Glutamatergic neuron (in vitro differentiated cells): ENCODE results near the gene PRXL2B. TPM values are rescaled to one million over a fixed set of nuclear protein-coding genes. Genes with fewer than 3 reads are reported as not detected.

ENCODE experiments used
- DNase-seq: peaks from one replicate; pipeline ENCODE4 v3.0.0; 2022
- H3K27ac Mint-ChIP-seq: one replicate; pipeline ENCODE4 v1.8.0; 2020; ENCODE audit warnings: mild to moderate bottlenecking, mixed read lengths, inconsistent platforms; ENCODE audit not compliant: unreplicated experiment
- H3K27me3 Mint-ChIP-seq: one replicate; pipeline ENCODE4 v1.8.0; 2020; ENCODE audit warnings: mild to moderate bottlenecking, moderate library complexity, mixed read lengths, inconsistent platforms; ENCODE audit not compliant: unreplicated experiment
- H3K36me3 Mint-ChIP-seq: one replicate; pipeline ENCODE4 v1.8.0; 2020; ENCODE audit warnings: mild to moderate bottlenecking, mixed read lengths, inconsistent platforms; ENCODE audit not compliant: unreplicated experiment
- H3K4me1 Mint-ChIP-seq: one replicate; pipeline ENCODE4 v1.8.0; 2020; ENCODE audit warnings: mild to moderate bottlenecking, low read depth, mixed read lengths, inconsistent platforms; ENCODE audit not compliant: unreplicated experiment
- H3K4me3 Mint-ChIP-seq: one replicate; pipeline ENCODE4 v1.8.0; 2020; ENCODE audit warnings: mild to moderate bottlenecking, mixed read lengths, inconsistent platforms; ENCODE audit not compliant: unreplicated experiment
- H3K9me3 Mint-ChIP-seq: one replicate; pipeline ENCODE4 v1.8.0; 2020; ENCODE audit warnings: mild to moderate bottlenecking, moderate library complexity, mixed read lengths, inconsistent platforms; ENCODE audit not compliant: unreplicated experiment
- total RNA-seq: library from RNA; stranded (reverse); fragmentation: NEBNext Ultra II Directional; extraction: Animal tissue kit (Norgen Biotek cat#: 25700); gene quantifications from one replicate; pipeline ENCODE4 v1.2.1, GENCODE V29; 2021; ENCODE audit not compliant: unreplicated experiment
- TF ChIP-seq, protein P1 (sequence below): fragments of 200-600 bp; sonication (generic); IDR thresholded peaks from one replicate; pipeline ENCODE4 v1.5.0; 2021; ENCODE audit not compliant: partially characterized antibody, unreplicated experiment

The PRXL2B gene
- total RNA-seq, 1 donor from 2014 or later = 46.1 TPM

DNA sequence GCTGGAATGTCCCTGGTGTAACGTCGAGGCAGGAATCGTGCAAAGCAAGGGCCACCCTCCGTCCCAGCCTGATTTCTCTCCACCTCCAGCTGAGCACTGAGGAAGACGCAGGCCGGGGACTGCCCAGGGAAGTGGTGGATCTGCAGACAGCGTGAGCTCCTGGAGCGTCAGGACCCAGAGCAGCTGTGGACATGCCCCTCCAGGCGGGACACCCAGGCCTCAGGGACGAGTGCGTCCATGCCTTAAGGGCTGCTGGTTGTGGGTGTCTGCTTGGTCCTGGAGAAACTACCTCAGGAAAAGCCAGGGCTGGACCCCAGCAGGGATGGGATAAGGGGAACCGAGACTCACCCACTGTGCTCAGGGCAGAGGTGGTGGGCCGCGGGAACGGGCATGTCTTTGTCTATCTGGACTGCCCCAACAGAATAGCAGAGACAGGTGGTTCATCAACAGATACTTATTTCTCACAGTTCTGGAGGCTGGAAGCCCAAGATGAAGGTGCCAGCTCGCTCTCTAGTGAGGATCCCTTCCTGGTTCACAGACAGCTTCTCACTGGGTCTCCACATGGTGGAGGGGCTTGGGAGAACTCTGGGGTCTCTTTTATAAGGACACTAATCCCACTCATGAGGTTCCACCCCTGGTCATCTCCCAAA, 52.0 kb downstream of the PRXL2B start:
- no peak overlapping the region for H3K4me3 Mint-ChIP-seq

DNA sequence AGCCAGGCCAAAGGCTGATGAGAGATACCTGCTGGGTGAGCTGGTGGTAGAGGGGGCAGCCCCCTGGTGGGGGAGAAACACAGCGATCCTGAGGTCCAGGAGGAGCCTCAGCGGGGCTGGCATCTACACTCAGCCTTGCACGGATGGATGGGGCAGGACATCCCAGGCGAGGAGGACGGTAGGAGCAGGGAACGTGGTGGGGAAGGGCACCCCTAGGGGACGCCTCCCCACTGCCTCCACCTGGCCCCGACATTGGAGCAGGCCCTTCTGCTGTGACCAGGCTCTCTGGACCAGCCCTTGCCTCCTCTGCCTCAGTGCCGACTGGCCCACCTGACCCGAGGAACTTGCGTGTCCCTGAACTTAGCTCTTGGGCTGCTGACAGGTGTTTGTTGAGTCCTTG, 52.6 kb downstream of the PRXL2B start:
- Mint-ChIP-seq H3K27ac (no peak overlapping the region), H3K36me3 (peaks cover 6% of the 10 kb centered on the region), H3K9me3 (peaks cover 7% of the 10 kb centered on the region), H3K27me3 (peaks cover 5% of the 10 kb centered on the region), H3K4me1 (no peaks in the 10 kb centered on the region), H3K4me3 (no peak overlapping the region)
- TF ChIP-seq, protein P1, sequence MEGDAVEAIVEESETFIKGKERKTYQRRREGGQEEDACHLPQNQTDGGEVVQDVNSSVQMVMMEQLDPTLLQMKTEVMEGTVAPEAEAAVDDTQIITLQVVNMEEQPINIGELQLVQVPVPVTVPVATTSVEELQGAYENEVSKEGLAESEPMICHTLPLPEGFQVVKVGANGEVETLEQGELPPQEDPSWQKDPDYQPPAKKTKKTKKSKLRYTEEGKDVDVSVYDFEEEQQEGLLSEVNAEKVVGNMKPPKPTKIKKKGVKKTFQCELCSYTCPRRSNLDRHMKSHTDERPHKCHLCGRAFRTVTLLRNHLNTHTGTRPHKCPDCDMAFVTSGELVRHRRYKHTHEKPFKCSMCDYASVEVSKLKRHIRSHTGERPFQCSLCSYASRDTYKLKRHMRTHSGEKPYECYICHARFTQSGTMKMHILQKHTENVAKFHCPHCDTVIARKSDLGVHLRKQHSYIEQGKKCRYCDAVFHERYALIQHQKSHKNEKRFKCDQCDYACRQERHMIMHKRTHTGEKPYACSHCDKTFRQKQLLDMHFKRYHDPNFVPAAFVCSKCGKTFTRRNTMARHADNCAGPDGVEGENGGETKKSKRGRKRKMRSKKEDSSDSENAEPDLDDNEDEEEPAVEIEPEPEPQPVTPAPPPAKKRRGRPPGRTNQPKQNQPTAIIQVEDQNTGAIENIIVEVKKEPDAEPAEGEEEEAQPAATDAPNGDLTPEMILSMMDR = no peak
- DNase-seq = no peak

More for the DNA sequence above, 52.0 kb downstream of the PRXL2B start:
- DNase-seq = no peak
- Mint-ChIP-seq H3K4me1 (no peaks in the 10 kb centered on the region), H3K27ac (no peak overlapping the region), H3K27me3 (peaks cover 3% of the 10 kb centered on the region), H3K36me3 (peaks cover 6% of the 10 kb centered on the region), H3K9me3 (peaks cover 7% of the 10 kb centered on the region)
- TF ChIP-seq, protein P1 = no peak

DNA sequence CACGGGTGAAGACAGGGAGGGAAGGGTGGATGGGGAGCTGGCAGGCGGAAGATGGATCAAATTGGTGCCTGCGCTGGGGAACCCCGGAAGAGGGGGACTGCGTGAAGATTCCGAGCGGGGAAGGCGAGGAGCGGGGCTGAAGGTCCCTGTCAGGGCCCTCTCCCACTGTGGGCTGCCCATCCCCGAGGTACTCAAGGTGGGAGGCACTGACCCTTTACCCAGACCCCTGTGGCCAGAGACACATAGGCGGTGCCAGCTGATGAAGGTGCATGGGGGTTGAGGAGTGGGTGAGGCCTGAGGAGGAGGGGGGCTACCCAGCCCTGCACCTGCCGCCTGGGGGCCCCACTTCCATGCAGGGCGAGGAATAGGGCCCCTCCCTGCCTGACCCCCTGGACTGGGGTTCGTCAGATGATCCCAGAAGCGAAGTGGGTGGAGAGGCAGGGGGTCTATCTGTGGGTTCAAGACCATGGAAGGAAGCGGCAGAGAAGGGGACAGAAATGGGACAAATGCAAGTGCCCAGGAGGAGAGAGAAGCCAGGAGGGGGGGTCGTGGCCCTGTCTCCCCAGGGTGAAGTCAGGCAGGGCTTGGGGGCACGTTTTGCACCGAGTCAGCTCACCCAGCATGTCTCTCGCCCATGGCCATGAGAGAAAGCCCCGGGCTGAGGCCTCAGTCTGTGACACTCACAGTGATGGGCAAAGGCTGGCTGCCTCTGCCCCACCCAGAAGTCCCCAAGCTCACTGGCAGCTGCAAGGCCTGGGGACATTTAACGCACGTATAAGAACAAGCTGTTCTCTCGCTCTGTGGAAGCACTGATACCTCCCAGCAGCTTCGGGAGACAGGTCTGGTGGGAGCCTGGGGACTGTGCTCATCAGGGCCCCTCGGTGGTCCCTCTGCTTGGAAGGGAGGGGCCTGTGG, 53.3 kb downstream of the PRXL2B start:
- peaks cover 7% of the 10 kb centered on the region for H3K9me3 Mint-ChIP-seq
- H3K27ac Mint-ChIP-seq = no peak overlapping the region
- no peak overlapping the region for H3K4me3 Mint-ChIP-seq
- peaks cover 6% of the 10 kb centered on the region for H3K36me3 Mint-ChIP-seq
- TF ChIP-seq, protein P1 = no peak
- H3K27me3 Mint-ChIP-seq = peaks cover 5% of the 10 kb centered on the region
- DNase-seq = no peak
- no peaks in the 10 kb centered on the region for H3K4me1 Mint-ChIP-seq

DNA sequence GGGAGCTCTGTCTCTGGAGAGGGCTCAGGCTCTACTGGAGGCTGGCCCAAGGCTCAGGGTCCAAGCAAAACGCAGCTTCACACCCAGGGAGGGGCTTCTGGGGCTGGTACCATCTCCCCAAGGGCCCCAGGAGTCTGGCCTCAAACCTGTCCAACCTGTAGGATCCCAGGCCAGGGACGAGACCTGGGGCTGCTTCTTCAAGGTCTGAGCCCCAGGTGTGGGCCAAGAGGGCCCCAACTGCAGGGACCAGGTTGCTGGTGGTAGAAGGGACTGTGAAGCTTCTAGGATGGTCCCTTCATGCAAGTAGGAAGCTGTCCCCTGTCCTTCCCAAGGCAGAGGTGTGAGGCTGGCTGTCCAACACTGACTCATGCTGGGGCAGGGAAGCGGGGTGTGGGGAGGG, 54.0 kb downstream of the PRXL2B start:
- no peak for DNase-seq
- H3K36me3 Mint-ChIP-seq = peaks cover 6% of the 10 kb centered on the region
- no peak overlapping the region for H3K4me3 Mint-ChIP-seq
- H3K27me3 Mint-ChIP-seq = peaks cover 5% of the 10 kb centered on the region
- no peaks in the 10 kb centered on the region for H3K4me1 Mint-ChIP-seq
- H3K27ac Mint-ChIP-seq = no peak overlapping the region
- H3K9me3 Mint-ChIP-seq = peaks cover 7% of the 10 kb centered on the region
- TF ChIP-seq, protein P1 = no peak

Other genes starting within 250 kb of the PRXL2B start
- gene MORN1, start 195.2 kb upstream of the PRXL2B start, total RNA-seq = 10.8 TPM
- 93.0 TPM for gene RER1, start 194.9 kb upstream of the PRXL2B start, total RNA-seq
- 14.0 TPM for gene PEX10, start 174.2 kb upstream of the PRXL2B start, total RNA-seq
- 61.4 TPM for gene PLCH2, start 110.5 kb upstream of the PRXL2B start, total RNA-seq
- gene PANK4, start 60.2 kb upstream of the PRXL2B start, total RNA-seq = 58.5 TPM
- gene HES5, start 56.5 kb upstream of the PRXL2B start, total RNA-seq = 21.2 TPM
- 1.2 TPM for gene TNFRSF14, start 30.4 kb upstream of the PRXL2B start, total RNA-seq
- gene MMEL1, start 46.2 kb downstream of the PRXL2B start, total RNA-seq = 4.0 TPM
- gene TTC34, start 214.9 kb downstream of the PRXL2B start, total RNA-seq = 0.74 TPM